ENCODE measurements around the gene MAPK11.
A peak's percentile ranks its signal among the peaks of the same experiment; 100 is the strongest.

MAPK11 gene

GRCh38 chr22:50255099-50255498 is 15.1 kb downstream of the MAPK11 start:
- Histone ChIP-seq H2BK120ac (ENCODE audit: low read depth, low read length) (no peak overlapping the region), H3K79me1 (ENCODE audit: low read length) (peaks cover 2% of the 10 kb centered on the region), H3K4me2 (ENCODE audit: low read length) (no peak overlapping the region), H3K23ac (ENCODE audit: low read length) (no peak overlapping the region), H4K5ac (ENCODE audit: low read length) (no peak overlapping the region), H3K79me2 (ENCODE audit: control insufficient read depth, insufficient read depth, low read length) (no peaks in the 10 kb centered on the region), H3K4ac (ENCODE audit: low read depth, low read length) (no peak overlapping the region), H3K4me1 (ENCODE audit: control insufficient read depth, low read depth, low read length) (no peaks in the 10 kb centered on the region), H3K4me3 (ENCODE audit: low read length) (no peak overlapping the region), H3K9ac (ENCODE audit: low read length) (no peak overlapping the region), H3K56ac (ENCODE audit: low read length) (no peak overlapping the region), H3K27me3 (ENCODE audit: insufficient read depth, low read length, poor library complexity) (no peaks in the 10 kb centered on the region), H2BK5ac (ENCODE audit: low read length) (no peak overlapping the region), H2BK15ac (replicated peaks; ENCODE audit: low read depth) (no peak overlapping the region), H3K27ac (ENCODE audit: low read depth, low read length) (no peak overlapping the region), H3K36me3 (ENCODE audit: control insufficient read depth, insufficient read depth, low read length) (no peaks in the 10 kb centered on the region), H3K18ac (ENCODE audit: low read length) (no peak overlapping the region), H2AK5ac (ENCODE audit: low read length) (no peak overlapping the region), H4K8ac (ENCODE audit: low read depth, low read length) (no peak overlapping the region)
- DNase-seq: no peak
- WGBS (ENCODE audit: extremely low coverage, insufficient coverage, low lambda C conversion rate): no CpG with 5 or more reads among the region's 19 CpGs

GRCh38 chr22:50253941-50254340 is 16.2 kb downstream of the MAPK11 start:
- Histone ChIP-seq H3K23ac (ENCODE audit: low read length) (no peak overlapping the region), H3K27ac (ENCODE audit: low read depth, low read length) (no peak overlapping the region), H3K4me3 (ENCODE audit: low read length) (no peak overlapping the region), H2BK15ac (replicated peaks; ENCODE audit: low read depth) (no peak overlapping the region), H3K4ac (ENCODE audit: low read depth, low read length) (no peak overlapping the region), H2BK120ac (ENCODE audit: low read depth, low read length) (no peak overlapping the region), H3K9ac (ENCODE audit: low read length) (no peak overlapping the region), H3K56ac (ENCODE audit: low read length) (no peak overlapping the region), H3K4me2 (ENCODE audit: low read length) (no peak overlapping the region), H3K79me2 (ENCODE audit: control insufficient read depth, insufficient read depth, low read length) (no peaks in the 10 kb centered on the region), H3K79me1 (ENCODE audit: low read length) (peaks cover 2% of the 10 kb centered on the region), H3K36me3 (ENCODE audit: control insufficient read depth, insufficient read depth, low read length) (no peaks in the 10 kb centered on the region), H3K4me1 (ENCODE audit: control insufficient read depth, low read depth, low read length) (no peaks in the 10 kb centered on the region), H4K5ac (ENCODE audit: low read length) (no peak overlapping the region), H2AK5ac (ENCODE audit: low read length) (no peak overlapping the region), H2BK5ac (ENCODE audit: low read length) (no peak overlapping the region), H3K18ac (ENCODE audit: low read length) (no peak overlapping the region), H4K8ac (ENCODE audit: low read depth, low read length) (no peak overlapping the region), H3K27me3 (ENCODE audit: insufficient read depth, low read length, poor library complexity) (no peaks in the 10 kb centered on the region)
- WGBS (ENCODE audit: extremely low coverage, insufficient coverage, low lambda C conversion rate): no CpG with 5 or more reads among the region's 8 CpGs
- DNase-seq: no peak

DNA sequence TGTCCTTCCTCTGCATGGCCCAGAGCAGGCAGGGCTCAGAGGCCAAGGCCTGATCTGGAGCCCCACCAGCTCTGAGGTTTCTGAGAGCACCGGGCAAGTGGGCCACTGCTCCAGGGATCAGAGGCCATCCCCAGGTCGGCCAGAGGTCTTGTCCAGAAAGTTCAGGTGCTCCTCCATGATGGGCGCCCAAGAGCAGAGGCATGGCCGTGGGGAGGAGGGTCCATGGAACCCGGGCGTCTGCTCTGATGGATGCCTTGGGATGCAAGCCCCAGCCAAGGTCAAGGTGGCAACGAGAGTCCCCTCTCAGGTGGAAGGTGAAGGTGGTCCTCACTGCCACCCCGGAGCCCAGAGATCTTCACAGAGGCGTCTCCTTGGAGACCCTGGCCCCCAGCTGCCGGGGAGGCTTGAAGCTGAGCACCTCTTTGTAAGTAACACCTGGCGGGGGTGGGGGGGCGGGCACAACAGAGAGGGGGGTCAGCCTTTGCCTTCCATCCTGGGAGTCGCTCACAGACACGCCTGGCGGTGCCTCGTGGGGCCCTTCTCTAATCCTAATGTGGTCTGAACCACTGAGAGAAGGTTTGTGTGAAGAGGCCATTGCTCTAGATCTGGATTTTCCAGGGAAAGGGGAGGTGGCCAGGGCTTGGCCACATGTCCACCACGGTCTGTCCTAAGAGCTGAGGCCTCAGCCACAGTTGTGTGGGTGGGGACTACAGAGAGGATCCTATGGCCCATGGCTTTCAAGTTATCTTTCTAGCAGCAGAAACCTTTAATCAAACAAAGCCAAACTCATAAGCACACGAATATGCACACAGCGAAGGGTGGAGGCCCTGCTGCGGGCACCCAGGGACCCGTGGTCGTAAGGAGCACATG is 16.9 kb downstream of the MAPK11 start:
- Histone ChIP-seq H2BK15ac (replicated peaks; ENCODE audit: low read depth) (no peak overlapping the region), H2BK5ac (ENCODE audit: low read length) (no peak overlapping the region), H3K56ac (ENCODE audit: low read length) (no peak overlapping the region), H3K9ac (ENCODE audit: low read length) (no peak overlapping the region), H2AK5ac (ENCODE audit: low read length) (no peak overlapping the region), H3K4me2 (ENCODE audit: low read length) (no peak overlapping the region), H3K27me3 (ENCODE audit: insufficient read depth, low read length, poor library complexity) (no peaks in the 10 kb centered on the region), H3K23ac (ENCODE audit: low read length) (no peak overlapping the region), H3K4ac (ENCODE audit: low read depth, low read length) (no peak overlapping the region), H4K5ac (ENCODE audit: low read length) (no peak overlapping the region), H3K79me1 (ENCODE audit: low read length) (peaks cover 2% of the 10 kb centered on the region), H3K79me2 (ENCODE audit: control insufficient read depth, insufficient read depth, low read length) (no peaks in the 10 kb centered on the region), H2BK120ac (ENCODE audit: low read depth, low read length) (no peak overlapping the region), H4K8ac (ENCODE audit: low read depth, low read length) (no peak overlapping the region), H3K27ac (ENCODE audit: low read depth, low read length) (no peak overlapping the region), H3K18ac (ENCODE audit: low read length) (no peak overlapping the region), H3K4me1 (ENCODE audit: control insufficient read depth, low read depth, low read length) (no peaks in the 10 kb centered on the region), H3K36me3 (ENCODE audit: control insufficient read depth, insufficient read depth, low read length) (no peaks in the 10 kb centered on the region), H3K4me3 (ENCODE audit: low read length) (no peak overlapping the region)
- no CpG with 5 or more reads among the region's 22 CpGs for WGBS (ENCODE audit: extremely low coverage, insufficient coverage, low lambda C conversion rate)
- DNase-seq: no peak

GRCh38 chr22:50252082-50253045 is 17.8 kb downstream of the MAPK11 start:
- Histone ChIP-seq H3K9ac (ENCODE audit: low read length) (peak overlapping the region; percentile 75), H3K79me2 (ENCODE audit: control insufficient read depth, insufficient read depth, low read length) (no peaks in the 10 kb centered on the region), H3K4me1 (ENCODE audit: control insufficient read depth, low read depth, low read length) (no peaks in the 10 kb centered on the region), H3K79me1 (ENCODE audit: low read length) (peaks cover 2% of the 10 kb centered on the region), H3K18ac (ENCODE audit: low read length) (no peak overlapping the region), H3K4me3 (ENCODE audit: low read length) (no peak overlapping the region), H4K8ac (ENCODE audit: low read depth, low read length) (no peak overlapping the region), H3K4ac (ENCODE audit: low read depth, low read length) (no peak overlapping the region), H3K27me3 (ENCODE audit: insufficient read depth, low read length, poor library complexity) (no peaks in the 10 kb centered on the region), H3K36me3 (ENCODE audit: control insufficient read depth, insufficient read depth, low read length) (no peaks in the 10 kb centered on the region), H2BK5ac (ENCODE audit: low read length) (no peak overlapping the region), H2AK5ac (ENCODE audit: low read length) (no peak overlapping the region), H2BK120ac (ENCODE audit: low read depth, low read length) (no peak overlapping the region), H3K56ac (ENCODE audit: low read length) (peak overlapping the region; percentile 66), H2BK15ac (replicated peaks; ENCODE audit: low read depth) (no peak overlapping the region), H3K4me2 (ENCODE audit: low read length) (no peak overlapping the region), H4K5ac (ENCODE audit: low read length) (no peak overlapping the region), H3K27ac (ENCODE audit: low read depth, low read length) (no peak overlapping the region), H3K23ac (ENCODE audit: low read length) (no peak overlapping the region)
- no CpG with 5 or more reads among the region's 25 CpGs for WGBS (ENCODE audit: extremely low coverage, insufficient coverage, low lambda C conversion rate)
- peak; percentile 75 for DNase-seq

- Histone ChIP-seq H3K18ac (ENCODE audit: low read length) (no peak overlapping the region), H3K4ac (ENCODE audit: low read depth, low read length) (no peak overlapping the region), H3K23ac (ENCODE audit: low read length) (no peak overlapping the region), H4K5ac (ENCODE audit: low read length) (no peak overlapping the region), H3K27me3 (ENCODE audit: insufficient read depth, low read length, poor library complexity) (no peaks in the 10 kb centered on the region), H2BK120ac (ENCODE audit: low read depth, low read length) (no peak overlapping the region), H3K79me2 (ENCODE audit: control insufficient read depth, insufficient read depth, low read length) (no peaks in the 10 kb centered on the region), H3K4me3 (ENCODE audit: low read length) (no peak overlapping the region), H2AK5ac (ENCODE audit: low read length) (no peak overlapping the region), H3K9ac (ENCODE audit: low read length) (peak overlapping the region; percentile 75), H3K27ac (ENCODE audit: low read depth, low read length) (no peak overlapping the region), H3K79me1 (ENCODE audit: low read length) (peaks cover 2% of the 10 kb centered on the region), H4K8ac (ENCODE audit: low read depth, low read length) (no peak overlapping the region), H2BK15ac (replicated peaks; ENCODE audit: low read depth) (no peak overlapping the region), H3K36me3 (ENCODE audit: control insufficient read depth, insufficient read depth, low read length) (no peaks in the 10 kb centered on the region), H3K4me1 (ENCODE audit: control insufficient read depth, low read depth, low read length) (no peaks in the 10 kb centered on the region), H3K56ac (ENCODE audit: low read length) (peak overlapping the region; percentile 66), H2BK5ac (ENCODE audit: low read length) (no peak overlapping the region), H3K4me2 (ENCODE audit: low read length) (peak overlapping the region; percentile 67)
- no CpG with 5 or more reads among the region's 36 CpGs for WGBS (ENCODE audit: extremely low coverage, insufficient coverage, low lambda C conversion rate)
- DNase-seq: no peak
Observed at GRCh38 chr22:50251477-50252081, 18.6 kb downstream of the MAPK11 start.
